ENCODE measurements around the gene GALNTL6.

GALNTL6 gene

GRCh38 chr4:172851534-172851933, 1038.3 kb downstream of the GALNTL6 start:
- H3K4me3 ChIP-seq (ENCODE audit: control insufficient read depth, low read depth, low read length), result no peak overlapping the region
- TF ChIP-seq CTCF (IDR thresholded peaks at IDR 0.05; ENCODE audit: control insufficient read depth, insufficient read depth, low read depth, low read length, missing control alignments), result no peak
- no peak for DNase-seq (ENCODE audit: low read depth)

DNA sequence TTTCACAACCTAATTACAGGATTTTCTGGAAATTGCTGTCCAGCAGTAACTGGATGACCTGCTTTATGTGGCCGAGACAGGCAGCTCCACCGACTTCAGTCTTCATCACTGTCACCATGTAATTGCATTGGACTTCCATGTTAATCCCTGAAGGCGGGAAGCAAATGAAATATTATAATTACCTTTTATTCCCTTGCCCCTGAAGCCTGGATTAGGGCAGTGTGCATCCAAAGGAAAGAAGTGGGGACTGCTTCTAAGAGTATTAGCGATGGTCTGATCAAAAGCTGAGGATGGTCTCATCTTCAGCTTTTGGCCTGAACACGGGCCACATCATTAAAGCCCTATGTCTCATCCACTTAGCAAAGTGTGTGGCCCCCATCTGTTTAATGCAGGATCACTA, 1043.8 kb downstream of the GALNTL6 start:
- TF ChIP-seq CTCF (IDR thresholded peaks at IDR 0.05; ENCODE audit: control insufficient read depth, insufficient read depth, low read depth, low read length, missing control alignments), result no peak
- DNase-seq (ENCODE audit: low read depth), result no peak
- no peak overlapping the region for H3K4me3 ChIP-seq (ENCODE audit: control insufficient read depth, low read depth, low read length)

DNA sequence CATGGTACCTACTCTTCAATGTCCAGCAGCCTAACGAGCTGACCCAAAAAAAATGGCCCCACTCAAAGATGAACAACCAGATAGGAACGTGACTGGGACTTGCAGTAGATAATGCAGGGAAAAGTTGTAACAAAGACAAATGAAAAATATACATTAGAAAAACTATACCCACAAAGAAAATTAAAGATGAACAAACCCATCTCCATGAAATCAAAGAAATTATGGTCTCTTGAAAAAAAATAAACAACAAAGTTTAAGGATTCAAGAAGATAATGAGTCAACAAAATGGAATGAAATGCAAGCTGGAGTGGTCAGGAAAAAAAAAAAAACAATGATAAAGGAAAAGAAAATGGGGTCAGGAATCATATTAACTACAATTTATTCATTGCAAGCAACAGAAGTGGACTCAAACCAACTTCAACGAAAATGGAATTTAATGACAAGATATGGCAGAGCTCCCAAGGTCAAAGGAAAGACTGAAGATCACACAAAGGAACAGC, 1045.6 kb downstream of the GALNTL6 start:
- DNase-seq (ENCODE audit: low read depth), result no peak
- no peak for TF ChIP-seq CTCF (IDR thresholded peaks at IDR 0.05; ENCODE audit: control insufficient read depth, insufficient read depth, low read depth, low read length, missing control alignments)
- H3K4me3 ChIP-seq (ENCODE audit: control insufficient read depth, low read depth, low read length), result no peak overlapping the region

- no peak for TF ChIP-seq CTCF (IDR thresholded peaks at IDR 0.05; ENCODE audit: control insufficient read depth, insufficient read depth, low read depth, low read length, missing control alignments)
- DNase-seq (ENCODE audit: low read depth), result no peak
- no peak overlapping the region for H3K4me3 ChIP-seq (ENCODE audit: control insufficient read depth, low read depth, low read length)
Measured at GRCh38 chr4:172865103-172865502, 1051.9 kb downstream of the GALNTL6 start.

DNA sequence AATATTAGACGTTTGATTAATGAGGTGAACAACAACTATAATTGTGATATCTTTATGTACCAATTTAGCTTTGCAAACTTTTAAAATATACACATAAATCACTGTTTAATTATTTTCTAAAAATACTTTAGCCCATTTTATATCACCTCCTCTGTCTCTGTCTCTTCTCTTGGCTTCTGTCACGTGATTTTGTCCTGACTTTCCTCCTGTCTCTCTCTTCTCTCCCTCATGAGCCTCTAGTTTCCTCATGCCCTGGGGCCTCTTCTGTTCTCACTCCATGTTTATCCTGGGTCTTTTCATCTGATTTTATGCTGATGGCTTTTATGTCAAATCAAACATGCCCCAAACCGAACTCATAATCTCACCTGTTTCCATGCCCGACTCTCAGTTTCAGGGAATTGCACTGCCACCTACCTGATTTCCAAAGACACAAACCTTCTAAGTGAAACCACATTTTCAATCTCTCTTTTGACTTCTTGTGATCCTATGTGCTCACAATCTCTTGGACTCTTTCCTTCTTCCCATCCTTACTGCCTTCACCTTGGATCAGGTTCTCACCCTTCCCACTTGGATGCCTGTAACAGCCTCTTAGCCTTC, 1052.4 kb downstream of the GALNTL6 start:
- TF ChIP-seq CTCF (IDR thresholded peaks at IDR 0.05; ENCODE audit: control insufficient read depth, insufficient read depth, low read depth, low read length, missing control alignments), result no peak
- DNase-seq (ENCODE audit: low read depth), result no peak
- no peak overlapping the region for H3K4me3 ChIP-seq (ENCODE audit: control insufficient read depth, low read depth, low read length)

DNA sequence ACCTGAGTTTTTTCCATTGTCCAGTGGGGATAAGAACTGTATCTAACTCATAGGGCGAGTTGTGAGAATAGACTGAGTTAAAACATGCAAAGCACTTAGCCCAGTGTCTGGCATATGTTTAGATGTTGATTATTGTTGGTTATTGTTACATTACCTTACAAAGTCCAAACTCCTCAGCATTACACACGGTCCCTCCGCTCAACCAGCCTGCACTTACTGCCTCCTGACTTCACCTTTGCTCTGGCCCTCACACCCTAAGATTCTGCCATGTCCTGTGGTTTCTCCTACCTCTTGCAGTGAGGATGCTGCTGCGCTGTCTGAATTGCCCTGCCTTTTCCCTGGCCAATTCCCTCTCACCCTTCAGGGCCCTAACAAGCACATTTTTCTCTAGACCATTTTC, 1053.2 kb downstream of the GALNTL6 start:
- TF ChIP-seq CTCF (IDR thresholded peaks at IDR 0.05; ENCODE audit: control insufficient read depth, insufficient read depth, low read depth, low read length, missing control alignments), result no peak
- no peak overlapping the region for H3K4me3 ChIP-seq (ENCODE audit: control insufficient read depth, low read depth, low read length)
- DNase-seq (ENCODE audit: low read depth), result no peak
